HG03439 (cell line): ENCODE results near the gene GNAQ.
"Not testable (repeated sequence)": the region's sequence is repeated elsewhere in the genome, so short reads cannot be mapped to it uniquely, and the experiment has no call there.

Experiments used
- ATAC-seq: cut with Tn5 transposase; IDR thresholded peaks from one replicate; pipeline ENCODE4 v1.9.1; 2021; ENCODE audit warnings: mild to moderate bottlenecking, moderate library complexity; ENCODE audit not compliant: unreplicated experiment

GNAQ gene

DNA sequence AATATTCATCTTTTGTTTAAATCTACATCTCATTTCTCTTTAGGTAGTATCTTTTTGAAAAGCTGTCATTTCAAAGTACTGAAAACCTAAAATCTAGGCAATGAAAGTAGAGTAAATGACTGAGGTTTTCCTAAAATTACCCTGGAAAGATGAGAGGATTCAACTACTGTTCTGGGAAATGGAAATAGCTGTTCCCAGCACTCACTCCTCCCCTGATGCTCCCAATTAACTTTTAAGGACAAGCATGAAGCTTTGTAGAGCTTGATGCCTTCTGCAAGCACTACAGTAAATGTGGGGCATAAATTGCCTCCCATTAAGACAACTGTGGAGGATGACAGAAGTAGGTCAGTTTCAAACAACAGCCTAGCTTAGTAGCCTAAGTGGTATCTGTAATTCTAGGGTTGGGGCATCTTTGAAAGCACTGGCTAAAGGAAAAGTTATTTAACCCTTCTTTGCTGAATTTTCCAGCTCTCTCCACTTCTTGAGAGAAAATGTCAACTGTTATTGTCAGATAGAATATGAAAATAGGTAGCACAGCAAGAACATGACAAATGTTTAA is 283.3 kb downstream of the GNAQ start:
- no peak for ATAC-seq

DNA sequence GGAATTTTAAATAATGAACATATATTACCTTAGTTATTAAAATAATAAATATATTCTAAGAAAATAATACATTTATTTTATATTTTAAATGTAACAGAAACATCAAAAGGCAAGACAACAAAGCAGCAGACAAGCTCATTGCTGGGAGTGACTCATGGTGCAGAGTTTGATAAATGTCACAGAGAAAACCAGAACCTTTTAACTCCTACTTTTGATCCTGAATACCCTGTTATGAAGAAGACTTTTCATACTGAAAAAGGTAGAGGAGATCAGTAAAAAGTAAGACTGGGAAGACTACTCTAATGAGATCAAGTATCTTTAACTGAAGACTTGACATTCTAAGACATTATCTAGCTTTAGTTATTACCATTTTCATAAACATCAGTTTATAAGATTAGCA is 284.4 kb downstream of the GNAQ start:
- ATAC-seq, result no peak

DNA sequence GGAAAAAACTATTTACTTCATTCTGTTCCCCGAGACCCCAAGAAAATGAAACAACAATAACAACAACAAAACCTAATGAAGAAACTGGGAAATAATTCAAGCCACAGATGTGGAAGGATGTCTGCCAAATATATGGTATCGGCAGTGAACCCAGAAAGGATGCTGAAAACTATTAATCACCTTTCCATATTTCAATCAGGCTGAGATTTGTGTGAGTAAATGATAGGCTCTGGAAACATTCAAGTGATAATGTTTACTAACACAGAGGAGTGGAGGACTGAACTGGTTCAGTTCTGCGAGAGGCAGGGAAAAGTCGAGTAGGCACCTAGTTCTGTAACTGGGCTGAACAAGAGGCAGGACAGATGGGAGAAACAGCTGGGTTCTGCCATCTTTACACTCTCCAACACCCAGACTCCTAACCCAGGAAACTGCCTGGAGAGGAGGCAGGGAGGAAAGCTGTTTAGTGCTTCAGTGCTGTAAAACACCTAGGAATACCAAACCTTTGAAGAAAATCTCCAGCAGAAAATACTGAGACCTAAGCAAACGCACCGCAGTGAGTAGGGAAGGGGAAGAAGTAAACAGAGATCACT is 286.7 kb downstream of the GNAQ start:
- no peak for ATAC-seq

DNA sequence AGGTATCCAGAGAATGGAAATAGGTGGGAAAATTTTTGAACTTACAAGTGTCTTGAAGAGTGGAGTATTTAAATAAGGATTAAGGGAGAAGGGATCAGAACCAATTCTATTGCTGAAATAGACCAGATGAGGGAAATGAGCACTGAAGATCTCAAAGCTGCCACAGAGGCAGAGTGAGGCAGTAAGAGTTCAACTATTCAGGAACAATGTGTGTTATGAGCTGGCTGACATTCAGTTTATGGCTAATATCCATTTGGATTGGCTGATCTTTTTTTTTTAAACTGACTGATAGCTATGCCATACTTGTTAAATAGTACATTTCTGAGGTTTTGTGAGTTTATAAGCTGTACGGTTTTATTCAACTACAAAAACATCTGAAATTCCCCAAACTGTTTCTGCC is 288.2 kb downstream of the GNAQ start:
- ATAC-seq, result no peak

DNA sequence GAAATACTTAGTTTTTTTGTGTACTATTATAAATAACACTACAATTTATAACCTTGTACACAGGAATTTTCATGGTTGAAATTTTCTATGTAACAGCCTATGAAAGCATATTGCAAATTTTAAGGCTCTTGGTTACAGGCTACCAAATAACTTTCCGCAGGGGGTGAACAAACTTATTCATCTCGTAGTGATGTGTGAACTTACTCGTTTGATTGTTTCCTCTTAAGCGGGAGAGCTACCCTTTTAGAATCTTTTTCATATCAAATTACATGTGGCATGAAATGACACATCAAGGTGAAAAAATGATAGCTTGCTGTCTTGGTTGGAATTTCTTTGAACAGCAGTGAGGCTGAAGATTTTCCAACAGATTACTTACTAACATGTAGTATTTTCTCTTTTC is 292.7 kb downstream of the GNAQ start:
- no peak for ATAC-seq

DNA sequence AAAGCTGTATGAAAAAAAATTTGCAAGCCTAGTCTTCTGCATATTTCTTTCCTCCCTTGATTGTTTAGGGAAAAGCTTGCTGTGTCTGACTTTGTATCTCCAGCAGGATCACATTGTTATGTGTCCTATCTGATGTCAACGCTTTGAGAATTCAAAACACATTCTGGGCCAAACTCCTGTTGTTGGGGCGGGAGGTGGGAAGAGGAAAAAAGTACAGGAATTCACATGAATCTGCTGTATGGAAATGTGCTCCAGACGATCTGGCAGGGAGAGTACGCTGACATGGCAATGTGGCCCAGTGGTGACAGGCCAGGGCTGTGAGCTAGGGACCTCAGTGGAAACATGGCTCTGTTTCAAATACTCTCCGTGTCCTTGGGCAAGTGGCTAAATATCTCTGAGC is 296.1 kb downstream of the GNAQ start:
- no peak for ATAC-seq

DNA sequence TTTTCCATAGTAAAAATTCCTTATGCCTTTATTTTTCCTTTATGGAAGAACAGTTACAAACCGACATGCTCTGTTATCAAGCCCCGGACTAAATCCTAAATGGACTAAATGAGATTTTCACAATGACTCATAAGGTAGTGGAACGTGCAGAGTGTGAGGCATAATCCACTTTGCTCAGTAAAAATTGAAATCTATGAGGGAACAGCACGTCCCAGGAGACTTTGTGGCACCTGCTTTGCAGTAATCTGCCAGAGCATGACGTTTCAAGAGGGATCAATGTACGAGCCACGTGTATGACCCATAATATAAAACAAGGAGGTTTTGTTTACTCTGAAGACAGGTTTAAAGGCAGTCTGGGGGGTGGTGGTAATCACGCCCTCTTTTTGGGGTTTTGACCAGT is 299.7 kb downstream of the GNAQ start:
- ATAC-seq, result no peak

DNA sequence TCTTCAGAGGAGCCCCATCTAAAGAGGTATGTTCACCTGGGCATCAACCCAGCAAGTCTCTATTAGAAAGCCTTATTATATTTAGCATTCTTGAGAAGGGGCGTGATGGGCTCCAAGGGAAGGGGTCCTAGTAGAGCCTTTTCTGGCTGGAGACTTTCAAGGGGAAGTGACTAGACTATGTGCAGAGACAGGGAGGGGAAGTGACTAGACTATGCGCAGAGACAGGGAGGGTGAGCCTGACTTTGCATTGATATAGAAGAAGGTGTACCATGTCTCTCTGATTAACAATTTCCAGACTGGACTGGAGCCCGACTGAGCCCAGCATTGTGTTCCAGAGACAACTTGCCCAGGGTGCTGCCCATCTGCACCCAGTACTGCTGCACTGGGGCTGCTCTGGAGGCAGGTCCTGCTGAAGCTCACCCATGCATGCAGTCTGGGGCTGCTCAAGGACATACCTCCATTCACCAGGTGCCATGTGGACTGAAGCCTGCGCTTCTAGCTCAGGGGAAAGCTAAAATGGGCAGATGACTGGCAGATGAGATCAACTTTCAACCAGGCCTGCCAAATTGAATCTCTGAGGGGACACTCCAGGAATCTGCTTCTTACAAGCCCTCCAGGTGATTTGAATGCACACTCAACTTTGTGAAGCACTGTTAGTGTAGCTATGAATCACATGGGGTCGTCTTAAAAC is 300.5 kb downstream of the GNAQ start:
- ATAC-seq, result no peak

DNA sequence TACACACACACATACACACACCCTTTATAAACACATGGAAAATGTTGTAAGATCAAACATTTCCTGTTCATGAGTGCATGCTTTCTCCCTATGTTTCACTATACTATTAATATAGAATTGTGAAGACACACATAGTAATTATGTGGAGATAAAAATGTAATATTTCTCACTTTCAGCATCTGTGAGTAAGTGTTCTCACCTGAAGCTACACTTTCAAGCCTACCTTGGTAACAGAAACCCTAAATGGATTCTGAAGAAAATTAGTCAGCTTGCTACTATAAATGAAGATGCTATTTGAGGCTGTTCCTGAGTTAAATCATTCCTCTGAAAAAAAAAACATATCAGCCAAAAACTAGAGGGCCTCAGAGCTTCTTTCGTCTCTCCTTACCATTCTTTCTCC is 302.4 kb downstream of the GNAQ start:
- no peak for ATAC-seq

DNA sequence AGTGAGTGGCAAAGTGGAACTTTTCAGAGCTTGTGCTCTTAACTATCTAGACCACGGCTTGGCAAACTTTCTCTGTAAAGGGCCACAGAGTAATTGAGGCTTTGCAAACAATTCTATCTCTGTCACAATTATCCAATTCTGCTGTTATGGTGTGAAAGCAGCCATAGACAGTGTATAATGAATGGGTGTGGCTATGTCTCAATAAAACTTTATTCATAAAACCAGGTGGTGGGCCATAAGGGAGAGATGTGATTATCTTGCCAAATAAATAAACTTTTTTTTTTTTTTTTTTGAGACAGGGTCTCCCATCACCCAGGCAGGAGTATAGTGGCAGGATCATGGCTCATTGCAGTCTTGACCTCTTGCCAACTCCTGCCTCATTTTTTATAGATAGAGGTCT is 304.8 kb downstream of the GNAQ start:
- ATAC-seq, result no peak

DNA sequence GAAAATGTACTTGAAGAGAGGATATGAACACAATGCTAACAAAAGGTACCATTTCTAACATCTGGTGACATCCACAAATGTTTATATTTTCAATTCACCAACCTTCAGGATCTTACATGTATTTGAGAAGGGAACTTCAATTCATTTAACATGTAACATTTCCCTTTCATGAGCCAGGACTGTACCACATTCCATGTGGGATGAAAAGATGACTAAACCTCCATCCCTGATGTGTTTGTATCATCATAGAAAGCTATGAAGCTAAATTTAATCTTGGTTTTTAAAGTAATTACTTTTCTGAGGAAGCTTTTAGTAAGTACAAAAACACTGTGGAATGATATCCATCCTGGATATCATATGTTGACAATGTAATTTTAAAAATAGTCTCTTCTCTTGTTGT is 305.3 kb downstream of the GNAQ start:
- ATAC-seq, result no peak

DNA sequence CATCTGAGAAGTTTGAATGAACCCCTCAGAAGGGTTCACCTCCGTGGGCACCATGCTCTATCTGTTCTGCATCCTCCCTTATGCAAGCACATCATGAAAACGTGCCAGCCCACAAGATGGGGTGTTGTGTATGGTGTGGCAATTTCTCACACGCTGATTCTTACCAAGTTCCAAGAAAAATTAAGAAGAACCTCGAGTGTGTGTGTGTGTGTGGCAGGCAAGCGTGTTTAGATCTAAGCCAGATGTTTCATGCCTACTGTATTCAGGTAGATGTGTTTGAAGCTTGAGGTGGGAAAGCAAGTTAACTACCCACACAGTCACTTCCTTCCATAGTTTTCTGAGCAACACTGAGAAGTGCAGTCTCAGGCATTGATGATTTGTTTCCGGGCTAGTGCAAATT is 305.8 kb downstream of the GNAQ start:
- ATAC-seq, result no peak

DNA sequence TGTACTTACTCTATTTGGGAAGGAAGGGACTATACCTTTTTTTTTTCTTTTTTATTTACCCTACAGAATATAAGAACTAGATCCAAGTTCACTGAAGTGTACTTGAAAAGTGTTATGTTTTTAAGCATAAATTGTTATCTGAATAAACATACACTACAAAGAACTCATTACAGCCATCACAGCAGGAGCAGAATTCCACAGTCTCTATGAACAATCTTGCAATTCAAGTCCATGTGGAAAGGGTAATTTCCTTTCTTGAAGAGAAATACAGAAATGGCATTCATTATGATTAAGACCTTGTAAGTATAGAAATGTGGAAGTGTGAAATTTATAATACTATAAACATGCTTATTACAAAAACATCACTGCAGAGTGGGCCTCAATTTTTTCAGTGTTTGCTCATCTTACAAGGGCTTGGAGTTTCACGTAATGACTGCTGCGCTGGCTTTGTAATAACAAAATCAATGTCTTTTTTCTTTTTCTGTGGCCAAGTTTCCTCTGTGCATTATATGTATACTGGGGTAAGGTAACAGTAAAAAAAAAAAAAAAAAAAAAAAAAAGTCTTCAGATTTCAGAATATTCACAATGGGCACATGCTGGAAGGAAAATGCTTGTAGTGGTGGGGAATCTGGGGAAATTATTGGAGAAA is 306.4 kb downstream of the GNAQ start:
- ATAC-seq, result no peak

DNA sequence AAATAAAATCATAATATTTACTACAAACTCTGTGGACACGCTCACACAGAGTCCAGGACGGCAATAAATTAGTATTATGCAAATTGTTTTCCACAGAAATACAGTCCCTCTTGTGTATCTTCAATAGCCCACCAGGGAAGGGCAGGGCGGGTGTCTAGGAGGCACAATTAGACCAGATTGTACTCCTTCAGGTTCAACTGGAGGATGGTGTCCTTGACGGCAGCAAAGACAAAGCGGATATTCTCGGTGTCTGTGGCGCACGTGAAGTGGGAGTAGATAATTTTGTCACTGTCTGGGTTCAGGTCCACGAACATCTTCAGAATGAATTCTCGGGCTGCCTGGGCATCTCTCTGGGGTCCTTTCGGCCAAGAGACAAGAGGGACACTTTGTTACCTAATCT is 310.5 kb downstream of the GNAQ start:
- not testable (repeated sequence) for ATAC-seq

DNA sequence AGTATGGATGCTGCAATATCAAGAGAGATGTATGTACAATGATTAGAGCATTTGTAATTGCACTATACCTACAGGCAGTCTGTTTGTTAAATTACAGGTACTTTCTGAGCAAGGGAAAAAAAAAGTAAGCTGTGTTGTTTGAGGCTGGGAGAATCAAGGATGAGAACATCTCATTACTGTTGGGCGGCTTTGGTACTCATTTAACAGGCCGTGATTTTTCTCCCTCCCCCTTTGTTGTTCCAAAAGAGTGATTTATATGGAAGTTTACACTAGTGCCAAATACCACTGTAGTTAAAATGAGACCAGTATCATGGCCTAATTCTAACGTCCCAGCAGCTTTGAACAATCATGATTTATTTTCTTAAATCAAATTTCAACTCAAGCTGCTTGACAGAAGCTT is 312.3 kb downstream of the GNAQ start:
- no peak for ATAC-seq

DNA sequence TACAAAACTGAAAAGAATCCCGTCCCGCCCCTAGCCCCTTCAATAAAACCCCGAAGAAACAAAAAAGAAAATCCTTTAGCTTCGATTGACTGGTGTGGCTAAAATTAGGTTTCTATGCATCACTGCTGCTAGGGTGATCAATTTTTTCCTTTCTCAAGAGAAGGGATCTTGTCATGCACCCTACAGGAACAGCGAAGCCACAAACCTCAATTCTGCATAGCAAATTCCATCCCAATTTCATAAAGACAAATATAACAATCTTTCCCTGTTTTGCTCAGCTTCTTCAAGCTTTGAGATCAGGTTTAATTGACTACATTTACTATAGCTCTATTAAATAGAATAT is 313.3 kb downstream of the GNAQ start:
- not testable (repeated sequence) for ATAC-seq

DNA sequence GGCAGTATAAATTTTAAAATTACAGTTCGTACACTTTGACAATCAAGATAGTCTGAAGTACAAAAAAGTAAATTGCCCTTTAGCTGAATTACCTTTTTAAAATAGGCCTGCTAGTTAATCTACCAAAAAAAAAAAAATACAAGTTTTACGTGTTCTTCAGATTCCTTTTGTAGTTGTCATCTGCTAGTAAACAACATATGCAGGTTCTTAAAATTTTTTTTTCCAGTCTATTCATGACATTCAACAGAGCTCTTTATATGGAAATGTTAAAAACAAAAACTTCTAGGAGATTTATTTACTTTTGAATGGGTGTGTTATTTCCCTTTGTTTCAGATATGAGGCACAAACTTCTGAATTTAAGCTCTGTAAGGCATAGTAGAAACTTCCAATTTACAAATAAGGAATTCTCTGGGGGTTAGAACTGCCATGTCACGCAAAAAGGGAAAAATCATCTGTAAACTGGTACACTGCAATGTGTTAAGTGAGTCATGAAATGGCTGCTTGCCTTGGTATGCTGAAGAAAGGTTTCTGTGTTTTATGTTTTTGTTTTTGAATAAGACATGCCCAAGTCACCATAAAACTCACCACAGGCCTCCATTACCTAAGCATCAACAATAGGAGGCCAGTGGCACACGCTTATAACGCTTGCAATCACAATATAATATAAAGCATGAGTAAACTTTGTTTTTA is 313.9 kb downstream of the GNAQ start:
- not testable (repeated sequence) for ATAC-seq

DNA sequence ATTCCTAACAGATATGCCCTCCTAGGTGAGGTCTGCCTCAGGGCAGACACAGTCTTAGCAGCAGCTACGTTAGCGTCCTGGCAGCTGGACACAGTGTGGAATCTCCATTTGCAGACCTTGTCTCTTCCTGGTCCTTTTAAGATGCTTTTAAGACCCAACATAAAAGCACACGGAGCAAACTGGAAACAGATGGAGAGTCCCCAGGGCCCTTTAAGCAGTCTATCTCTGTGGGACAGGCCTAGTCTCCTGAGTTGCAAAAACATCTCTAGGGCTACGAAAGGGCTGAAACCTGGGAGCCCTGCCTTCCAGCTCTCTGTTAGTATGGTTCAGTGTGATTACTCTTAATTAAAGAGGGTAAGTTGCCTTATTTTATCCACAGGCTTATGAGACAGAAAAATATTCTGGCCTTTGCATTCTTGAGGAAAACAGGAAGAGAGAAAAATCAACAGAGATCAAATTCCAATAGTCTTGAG is 317.5 kb downstream of the GNAQ start:
- ATAC-seq, result no peak

DNA sequence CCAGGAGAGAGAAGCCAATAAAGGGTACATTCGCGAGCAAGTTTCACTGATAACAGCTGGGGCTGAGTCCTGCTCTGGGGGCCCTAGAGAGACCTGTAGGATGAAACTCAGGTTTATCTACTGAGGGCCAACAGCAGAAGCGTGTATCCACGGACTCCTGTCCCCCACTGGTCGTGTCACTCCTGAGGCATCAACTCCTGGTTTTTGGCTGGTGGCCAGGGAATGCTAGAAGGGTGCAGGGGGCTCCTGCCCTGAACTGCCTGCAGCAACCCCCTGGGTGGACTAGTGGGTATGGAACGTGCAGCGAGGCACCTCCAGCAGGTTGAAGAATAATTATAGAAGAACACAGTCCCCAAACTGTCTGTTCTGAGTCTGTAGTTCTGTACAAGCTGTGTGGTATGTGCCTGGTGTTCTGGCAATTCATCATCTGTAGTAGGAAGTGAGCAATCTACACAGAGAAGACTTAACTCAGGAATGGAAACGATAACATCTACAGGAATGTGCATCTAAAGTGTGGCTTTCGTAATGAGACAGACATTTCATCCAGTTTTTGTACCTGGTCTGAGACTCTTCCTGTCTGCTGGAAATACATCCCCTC is 319.0 kb downstream of the GNAQ start:
- ATAC-seq, result no peak

DNA sequence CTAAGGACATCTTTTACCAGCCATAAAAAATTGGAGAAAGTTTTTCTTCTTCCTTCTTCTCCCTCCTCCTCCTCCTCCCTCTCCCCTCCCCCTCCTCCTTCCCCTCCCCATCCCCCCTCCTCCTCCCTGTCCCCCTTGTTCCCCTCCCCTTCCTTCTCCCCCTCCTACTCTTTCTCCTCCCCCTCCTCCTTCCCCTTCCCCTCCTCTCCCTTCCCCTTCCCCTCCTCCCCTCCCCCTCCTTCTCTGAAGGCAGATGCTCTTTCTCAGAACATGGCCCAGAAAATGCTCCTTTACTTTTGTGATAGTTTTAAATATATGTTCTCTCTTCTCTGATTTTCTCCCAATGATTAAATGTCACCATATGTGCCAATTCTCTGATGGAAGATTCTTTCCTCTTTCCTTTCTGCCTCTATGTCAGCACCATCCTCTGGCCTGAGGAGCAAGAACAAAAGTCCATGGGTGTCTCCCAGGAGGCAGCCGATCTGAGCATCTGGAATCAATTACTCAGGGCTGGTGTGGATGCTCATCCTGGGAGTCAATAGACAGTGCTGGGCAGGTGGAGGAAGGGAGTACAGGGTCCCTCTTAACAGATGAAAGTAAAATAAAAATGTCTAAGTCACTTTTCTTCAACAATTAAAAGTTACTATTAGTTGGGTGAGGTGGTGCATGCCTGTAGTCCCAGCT is 320.5 kb downstream of the GNAQ start:
- ATAC-seq, result no peak

DNA sequence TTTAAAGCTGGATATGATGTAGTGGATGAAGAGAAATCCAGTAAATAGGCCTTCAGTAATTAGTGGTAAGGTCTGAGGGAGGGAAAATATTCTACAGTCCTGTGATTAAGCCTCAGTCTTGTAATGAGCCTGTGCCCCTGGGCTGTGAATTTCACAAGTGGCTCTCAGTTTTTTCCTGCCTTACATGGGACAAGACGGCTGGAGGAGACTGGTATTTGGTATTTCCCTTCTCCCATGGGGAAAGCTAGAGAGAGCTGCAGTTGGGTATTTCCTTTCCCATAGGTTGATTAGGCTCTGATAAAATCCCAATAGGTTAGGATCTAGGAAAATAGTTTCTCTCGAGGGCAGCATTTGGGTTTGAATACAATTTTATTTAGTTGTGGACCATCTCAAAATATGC is 321.3 kb downstream of the GNAQ start:
- no peak for ATAC-seq
